GM23248 (cell line): ENCODE results near the gene APEH. TPM values are rescaled to one million over a fixed set of nuclear protein-coding genes. Genes with fewer than 3 reads are reported as not detected.

Experiments used
- DNase-seq: peaks from one replicate; pipeline ENCODE4 v3.0.0-alpha.2; 2015
- H2AFZ ChIP-seq: fragments of 200-600 bp; sonication (generic); 2 replicates; pipeline ENCODE4 v1.6.1; 2016; ENCODE audit warnings: antibody characterized with exemption
- H3F3A ChIP-seq: fragments of 200-600 bp; sonication (generic); 2 replicates; pipeline ENCODE4 v1.6.1; 2016; ENCODE audit warnings: mild to moderate bottlenecking, antibody characterized with exemption, mixed run types; ENCODE audit not compliant: insufficient read depth
- H3K27ac ChIP-seq: fragments of 200-600 bp; sonication (generic); 2 replicates; pipeline ENCODE4 v1.5.1; 2016; ENCODE audit warnings: mild to moderate bottlenecking
- H3K27me3 ChIP-seq: fragments of 200-600 bp; sonication (generic); replicated peaks from 2 replicates; pipeline ENCODE4 v1.6.1; 2016; ENCODE audit warnings: mild to moderate bottlenecking; ENCODE audit not compliant: insufficient read depth
- H3K36me3 ChIP-seq: fragments of 200-600 bp; sonication (generic); 2 replicates; pipeline ENCODE4 v1.6.1; 2016; ENCODE audit warnings: low read depth, mild to moderate bottlenecking
- H3K4me1 ChIP-seq: fragments of 200-600 bp; sonication (generic); 2 replicates; pipeline ENCODE4 v1.6.1; 2016; ENCODE audit warnings: mild to moderate bottlenecking; ENCODE audit not compliant: insufficient read depth
- H3K4me2 ChIP-seq: fragments of 200-600 bp; sonication (generic); one replicate; pipeline ENCODE4 v1.6.1; 2016; ENCODE audit warnings: mild to moderate bottlenecking; ENCODE audit not compliant: unreplicated experiment
- H3K4me3 ChIP-seq: fragments of 200-600 bp; sonication (generic); 2 replicates; pipeline ENCODE4 v1.5.1; 2016; ENCODE audit warnings: mild to moderate bottlenecking
- H3K79me2 ChIP-seq: fragments of 200-600 bp; sonication (generic); 2 replicates; pipeline ENCODE4 v1.6.1; 2016; ENCODE audit warnings: mild to moderate bottlenecking; ENCODE audit not compliant: insufficient read depth
- H3K9ac ChIP-seq: fragments of 200-600 bp; sonication (generic); 2 replicates; pipeline ENCODE4 v1.6.1; 2016; ENCODE audit warnings: mild to moderate bottlenecking
- H3K9me2 ChIP-seq: fragments of 200-600 bp; sonication (generic); 2 replicates; pipeline ENCODE4 v1.6.1; 2016; ENCODE audit warnings: mixed run types, mild to moderate bottlenecking, moderate library complexity; ENCODE audit not compliant: insufficient read depth
- H3K9me3 ChIP-seq: fragments of 200-600 bp; sonication (generic); one replicate; pipeline ENCODE4 v1.6.1; 2017; ENCODE audit warnings: low read depth
- H4K20me1 ChIP-seq: fragments of 200-600 bp; sonication (generic); 2 replicates; pipeline ENCODE4 v1.6.0; 2016; ENCODE audit not compliant: insufficient read depth
- EZH2 ChIP-seq: fragments of 200-600 bp; sonication (generic); IDR thresholded peaks from 2 replicates; pipeline ENCODE4 v1.6.1; 2018; ENCODE audit warnings: antibody characterized with exemption, mild to moderate bottlenecking; ENCODE audit not compliant: insufficient read depth, poor library complexity, severe bottlenecking
- EZH2phosphoT487 ChIP-seq: fragments of 200-600 bp; sonication (generic); IDR thresholded peaks from 2 replicates; pipeline ENCODE4 v1.6.1; 2018; ENCODE audit warnings: antibody characterized with exemption, moderate library complexity, mild to moderate bottlenecking, low read depth; ENCODE audit not compliant: insufficient read depth
- WGBS, 2 experiments: methylation state at CpG; one replicate each; pipeline ENCODE4 v1.1.6; 2015 to 2017; ENCODE audit warnings: low lambda C conversion rate in 2 of 2, low coverage in 1 of 2; ENCODE audit errors: missing lambda C conversion rate in 2 of 2; 5-methylcytosine and 5-hydroxymethylcytosine counted together
- in situ Hi-C: fragments of 300-500 bp; cut with MboI; formaldehyde crosslinking; loops from 2 replicates; pipeline ENCODE4 v1.15.0; 2020
- polyA plus RNA-seq: library from polyadenylated mRNA; unstranded; fragments of >200 nt; fragmentation: Nextera tagmentation; extraction: Ambion mirVana; gene quantifications from 2 replicates; pipeline ENCODE4 v1.2.1, GENCODE V29; 2016
- total RNA-seq: library from RNA; depleted of rRNA; stranded (reverse); fragments of >200 nt; shearing (Covaris generic); gene quantifications from 2 replicates; pipeline ENCODE4 v1.2.3, GENCODE V29; 2014

Gene APEH
- total and polyA plus RNA-seq, 2 experiments from 2014 or later, result 89.1 to 108 TPM

GRCh38 chr3:49702672-49703071 lies 28.5 kb downstream of the APEH start:
- H3K4me3 ChIP-seq, result no peak overlapping the region
- TF ChIP-seq EZH2phosphoT487, result no peak
- no peak for TF ChIP-seq EZH2
- H3K36me3 ChIP-seq, result no peaks in the 10 kb centered on the region
- 86 to 88% methylated on average over 10 to 11 of the region's 11 CpGs for WGBS, 2 experiments
- H3K9me3 ChIP-seq, result no peaks in the 10 kb centered on the region
- H3K9me2 ChIP-seq, result no peaks in the 10 kb centered on the region
- H3F3A ChIP-seq, result 0 out of 2 replicates have a peak, but pooled peaks cover 4% of the 10 kb centered on the region
- no peak for DNase-seq
- no peak overlapping the region for H3K4me2 ChIP-seq
- H4K20me1 ChIP-seq, result no peaks in the 10 kb centered on the region
- H3K9ac ChIP-seq, result no peak overlapping the region
- in situ Hi-C loops, result no loop called here
- H3K27me3 ChIP-seq, result no peaks in the 10 kb centered on the region
- H3K4me1 ChIP-seq, result no peaks in the 10 kb centered on the region
- no peaks in the 10 kb centered on the region for H3K79me2 ChIP-seq
- H3K27ac ChIP-seq, result no peak overlapping the region
- H2AFZ ChIP-seq, result no peak overlapping the region

DNA sequence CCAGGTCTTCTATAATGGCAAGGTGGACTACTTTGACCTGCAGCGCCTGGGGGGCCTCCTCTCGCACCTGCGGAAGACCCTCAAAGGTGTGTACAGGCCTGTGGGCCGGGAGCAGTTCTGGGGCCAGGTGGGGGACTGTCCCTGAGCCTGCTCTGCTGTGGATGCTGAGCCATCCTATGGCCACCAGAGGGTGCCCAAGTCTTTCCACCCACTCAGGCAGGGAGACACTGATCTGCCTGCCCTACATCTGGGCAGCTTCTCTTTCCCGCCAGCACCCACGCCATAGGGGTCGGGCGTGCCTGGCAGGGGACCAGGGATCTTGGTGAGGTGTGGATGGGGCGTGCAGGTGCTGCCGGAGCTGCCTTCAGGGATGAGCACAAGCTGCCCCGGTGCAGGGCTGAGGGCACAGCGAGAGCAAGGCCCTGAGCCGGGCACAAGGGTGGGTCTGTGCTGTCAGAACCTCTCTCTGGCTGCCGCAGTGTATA lies 29.3 kb downstream of the APEH start:
- H3K9me2 ChIP-seq, result no peaks in the 10 kb centered on the region
- H3K9me3 ChIP-seq, result no peaks in the 10 kb centered on the region
- H3K4me3 ChIP-seq, result no peak overlapping the region
- in situ Hi-C loops, result no loop called here
- H3K4me1 ChIP-seq, result no peaks in the 10 kb centered on the region
- H3K27ac ChIP-seq, result no peak overlapping the region
- H3K4me2 ChIP-seq, result no peak overlapping the region
- H3K9ac ChIP-seq, result no peak overlapping the region
- H4K20me1 ChIP-seq, result no peaks in the 10 kb centered on the region
- H2AFZ ChIP-seq, result no peak overlapping the region
- H3K79me2 ChIP-seq, result no peaks in the 10 kb centered on the region
- no peaks in the 10 kb centered on the region for H3K36me3 ChIP-seq
- TF ChIP-seq EZH2 (no peak), EZH2phosphoT487 (no peak)
- 48 to 49% methylated on average over 14 of the region's 14 CpGs for WGBS, 2 experiments
- DNase-seq, result peak; percentile 80
- H3K27me3 ChIP-seq, result no peaks in the 10 kb centered on the region
- H3F3A ChIP-seq, result 0 out of 2 replicates have a peak, but pooled peaks cover 4% of the 10 kb centered on the region

DNA sequence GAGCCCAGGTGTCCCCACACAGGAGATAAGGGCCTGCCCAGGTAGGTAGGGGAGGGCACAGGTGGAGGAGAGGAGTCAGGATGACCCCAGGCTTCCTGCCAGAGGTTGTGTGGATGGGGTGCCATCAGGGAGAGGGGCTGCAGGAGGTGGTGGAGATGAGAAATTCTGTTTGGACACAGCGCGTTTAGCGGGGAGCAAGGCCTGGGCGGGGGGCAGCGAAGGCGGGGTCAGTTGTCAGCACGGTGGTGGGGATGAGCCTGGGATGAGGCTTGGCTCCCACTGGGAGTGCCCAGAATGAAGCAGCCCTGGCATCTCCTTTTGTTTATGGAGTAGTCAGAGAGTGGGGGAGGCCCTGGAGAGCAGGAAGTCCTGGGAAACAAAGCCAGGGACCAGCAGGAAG lies 29.8 kb downstream of the APEH start:
- Histone ChIP-seq H3K4me1 (no peaks in the 10 kb centered on the region), H3K9ac (no peak overlapping the region), H3K79me2 (no peaks in the 10 kb centered on the region), H4K20me1 (no peaks in the 10 kb centered on the region), H3K27ac (no peak overlapping the region), H2AFZ (no peak overlapping the region), H3K4me3 (no peak overlapping the region), H3K9me3 (no peaks in the 10 kb centered on the region), H3K36me3 (no peaks in the 10 kb centered on the region), H3K4me2 (no peak overlapping the region), H3K9me2 (no peaks in the 10 kb centered on the region), H3K27me3 (no peaks in the 10 kb centered on the region), H3F3A (0 out of 2 replicates have a peak, but pooled peaks cover 4% of the 10 kb centered on the region)
- TF ChIP-seq EZH2phosphoT487, result no peak
- no peak for DNase-seq
- in situ Hi-C loops, result no loop called here
- 88% methylated on average over 7 of the region's 7 CpGs for WGBS, 2 experiments

DNA sequence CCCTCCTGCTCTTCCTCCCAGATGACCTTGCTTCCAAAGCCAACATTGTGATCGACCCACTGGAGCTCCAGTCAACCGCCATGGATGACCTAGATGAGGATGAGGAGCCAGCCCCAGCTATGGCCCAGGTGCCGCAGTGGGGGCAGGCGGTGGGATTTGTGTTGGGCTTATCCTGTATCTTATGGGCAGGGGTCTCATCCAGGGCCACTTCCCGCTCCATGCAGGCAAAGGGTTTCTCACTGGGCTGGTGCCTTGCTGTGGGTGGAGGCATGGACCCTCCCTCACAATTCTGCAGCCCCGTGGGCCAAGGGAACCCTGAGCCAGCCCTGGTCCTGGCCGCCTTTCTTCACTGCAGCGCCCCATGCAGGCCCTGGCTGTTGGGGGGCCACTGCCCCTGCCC lies 30.5 kb downstream of the APEH start:
- in situ Hi-C loops, result no loop called here
- WGBS, 2 experiments, result 92 to 99% methylated on average over 8 of the region's 8 CpGs

More for the DNA sequence above, 30.5 kb downstream of the APEH start:
- Histone ChIP-seq H3K4me2 (no peak overlapping the region), H3K27me3 (no peaks in the 10 kb centered on the region), H3F3A (0 out of 2 replicates have a peak, but pooled peaks cover 4% of the 10 kb centered on the region), H3K9me2 (no peaks in the 10 kb centered on the region), H3K9me3 (no peaks in the 10 kb centered on the region), H3K9ac (no peak overlapping the region), H2AFZ (no peak overlapping the region), H3K4me1 (no peaks in the 10 kb centered on the region), H3K36me3 (no peaks in the 10 kb centered on the region), H4K20me1 (no peaks in the 10 kb centered on the region), H3K4me3 (no peak overlapping the region), H3K79me2 (no peaks in the 10 kb centered on the region), H3K27ac (no peak overlapping the region)
- no peak for DNase-seq
- TF ChIP-seq EZH2phosphoT487 (no peak), EZH2 (no peak)
